GM19397 (cell line): Measurements from ENCODE around the gene PODXL.
"Not testable (repeated sequence)": the region's sequence is repeated elsewhere in the genome, so short reads cannot be mapped to it uniquely, and the experiment has no call there.

Experiments
- ATAC-seq: cut with Tn5 transposase; IDR thresholded peaks from one replicate; pipeline ENCODE4 v1.9.1; 2021; ENCODE audit warnings: mild to moderate bottlenecking, moderate library complexity; ENCODE audit not compliant: unreplicated experiment

The PODXL gene

DNA sequence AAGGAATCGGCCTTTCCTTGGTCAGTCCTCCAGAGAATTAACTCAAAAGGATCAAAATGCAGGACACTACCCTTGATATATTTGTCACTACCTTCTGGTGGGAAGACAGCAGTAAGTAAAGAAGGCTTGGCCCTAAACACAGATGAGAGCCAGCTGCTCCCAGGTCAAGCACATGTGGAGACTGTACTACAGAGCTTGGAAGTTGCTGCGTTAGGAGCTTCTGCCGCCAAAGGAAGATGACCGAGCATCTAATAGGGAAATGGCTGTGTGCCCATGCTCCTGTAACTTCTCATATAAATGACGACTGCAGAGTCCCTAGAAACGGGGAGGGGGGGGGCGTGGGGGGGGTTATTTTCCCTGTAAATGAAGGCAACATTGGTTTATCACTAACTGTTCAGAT is 59.0 kb downstream of the PODXL start:
- ATAC-seq, result no peak

DNA sequence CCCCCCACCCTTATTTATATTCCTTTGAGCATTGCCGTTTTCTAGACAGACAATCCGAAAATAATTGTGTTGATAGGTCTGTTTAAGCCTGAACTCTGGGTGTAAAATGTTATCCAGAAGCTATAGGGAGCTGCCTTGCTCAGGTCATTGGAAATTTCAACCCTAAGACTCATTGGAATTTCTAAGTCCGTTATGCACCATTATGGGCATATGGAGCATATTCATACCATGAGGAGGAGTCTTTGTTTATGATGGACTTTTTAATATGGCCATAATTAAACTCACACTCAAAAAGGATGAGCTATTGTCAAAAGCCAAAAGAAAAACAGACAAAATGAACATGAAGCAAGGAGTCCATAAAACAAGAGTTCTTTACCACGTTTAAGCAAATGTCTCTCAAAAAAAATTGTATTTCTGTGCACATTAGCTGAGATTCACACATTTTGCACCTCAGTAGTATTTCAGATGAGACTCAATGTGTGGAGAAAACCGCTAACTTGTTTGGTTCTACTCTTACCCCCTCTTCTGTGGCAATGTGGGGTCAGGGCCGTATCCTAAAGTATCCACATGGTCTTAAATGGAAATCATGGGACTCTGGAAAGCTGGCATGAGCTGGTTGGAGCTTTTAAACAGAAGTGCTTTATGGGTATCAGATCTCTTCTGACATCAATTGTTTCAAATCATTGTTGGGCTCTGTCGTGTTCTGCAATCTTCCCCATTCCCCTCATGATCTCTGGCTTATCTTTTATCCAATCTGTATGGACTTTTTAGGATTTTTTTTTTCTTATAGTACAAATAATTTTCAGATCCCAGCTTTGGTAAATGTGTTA is 60.5 kb downstream of the PODXL start:
- no peak for ATAC-seq

DNA sequence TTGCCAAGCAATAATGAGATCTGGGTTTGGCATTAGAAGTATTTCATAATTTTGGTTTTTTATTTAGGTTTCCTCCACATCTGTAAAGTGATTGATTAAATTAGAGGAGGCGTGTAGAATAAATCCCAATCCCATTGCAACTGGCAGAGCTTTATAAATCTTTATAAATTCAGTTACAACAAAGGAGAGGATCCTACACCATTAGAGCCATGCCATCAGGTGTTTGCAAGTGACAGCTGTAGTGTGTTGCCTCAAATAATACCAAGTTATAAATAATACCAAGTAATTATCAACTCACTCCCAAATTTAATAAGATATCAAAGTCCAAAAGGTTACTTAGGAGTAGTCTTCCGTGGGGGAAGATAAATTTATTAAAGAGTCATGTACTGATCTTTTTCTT is 62.2 kb downstream of the PODXL start:
- ATAC-seq, result no peak

DNA sequence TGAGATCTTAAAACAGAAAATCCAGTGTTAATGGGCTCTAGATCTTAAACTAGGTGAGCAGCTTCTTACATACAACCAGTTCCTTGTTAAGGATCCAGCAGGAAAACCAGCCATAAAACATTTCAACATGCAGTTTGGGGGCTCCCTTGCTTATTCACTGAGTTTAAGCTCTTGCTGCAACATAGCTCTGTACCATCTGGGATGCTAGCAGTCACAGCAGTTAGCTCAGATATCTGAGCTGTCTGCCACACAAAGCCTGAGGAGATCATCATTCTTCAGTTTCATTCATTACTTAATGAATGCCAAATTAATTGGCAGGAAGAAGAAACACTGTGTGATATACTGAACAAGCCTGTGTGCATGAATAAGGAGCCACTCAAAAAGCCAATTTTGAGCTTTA is 62.8 kb downstream of the PODXL start:
- no peak for ATAC-seq

DNA sequence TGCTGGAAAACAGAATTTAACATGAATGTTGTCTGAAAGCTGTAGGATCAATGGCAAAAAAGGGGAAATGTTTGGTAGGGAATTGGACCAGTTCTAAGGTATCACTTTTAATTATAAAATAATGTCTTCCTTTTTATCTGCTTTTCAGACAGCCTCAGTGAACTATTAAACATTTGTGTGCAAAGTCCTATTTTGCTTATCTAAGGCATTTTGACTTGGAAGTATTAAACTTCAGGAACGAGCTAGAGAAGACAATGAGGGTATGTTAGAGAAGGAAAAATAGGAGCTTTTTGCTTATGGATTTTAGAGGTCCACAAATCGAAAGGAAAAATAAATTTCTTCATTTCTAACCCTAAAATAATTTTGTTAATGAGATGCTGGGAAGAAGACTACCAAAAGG is 63.3 kb downstream of the PODXL start:
- ATAC-seq, result no peak

DNA sequence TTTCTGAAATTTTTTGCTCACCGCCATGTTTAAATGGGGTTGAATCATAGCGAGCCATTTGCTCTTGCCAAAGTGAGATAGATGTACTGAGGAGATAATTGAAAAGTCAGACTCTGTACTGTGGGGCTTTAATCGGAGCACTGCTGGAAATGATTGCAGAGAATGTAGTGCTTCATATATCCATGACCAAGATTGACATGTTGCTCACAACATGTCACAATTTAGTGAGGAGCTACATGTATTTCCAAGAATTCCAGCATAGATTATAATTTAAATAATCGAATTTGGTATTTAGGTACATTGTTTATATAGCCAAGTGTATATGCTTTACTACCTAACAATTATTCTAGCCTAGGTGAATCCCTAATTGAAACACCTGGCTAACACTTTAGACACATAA is 66.5 kb downstream of the PODXL start:
- no peak for ATAC-seq

DNA sequence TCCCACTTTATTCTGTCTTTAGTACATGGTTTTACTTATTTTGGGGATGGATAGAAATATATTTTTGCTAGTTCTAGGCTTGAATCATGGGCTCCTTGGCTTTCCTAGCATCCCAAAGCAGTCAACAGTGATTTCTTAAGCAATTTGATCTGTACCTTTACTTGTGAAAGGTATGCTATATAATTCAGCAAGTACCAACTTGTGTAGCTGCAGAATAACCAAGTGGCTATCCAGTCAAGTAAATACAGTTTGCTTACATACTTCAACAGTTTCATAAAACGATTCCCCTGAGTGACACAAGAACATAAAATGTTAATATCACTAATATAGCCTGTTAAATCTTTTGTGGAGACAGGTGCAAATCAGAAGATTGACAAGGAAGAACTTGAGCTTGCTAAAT is 67.2 kb downstream of the PODXL start:
- ATAC-seq, result no peak

DNA sequence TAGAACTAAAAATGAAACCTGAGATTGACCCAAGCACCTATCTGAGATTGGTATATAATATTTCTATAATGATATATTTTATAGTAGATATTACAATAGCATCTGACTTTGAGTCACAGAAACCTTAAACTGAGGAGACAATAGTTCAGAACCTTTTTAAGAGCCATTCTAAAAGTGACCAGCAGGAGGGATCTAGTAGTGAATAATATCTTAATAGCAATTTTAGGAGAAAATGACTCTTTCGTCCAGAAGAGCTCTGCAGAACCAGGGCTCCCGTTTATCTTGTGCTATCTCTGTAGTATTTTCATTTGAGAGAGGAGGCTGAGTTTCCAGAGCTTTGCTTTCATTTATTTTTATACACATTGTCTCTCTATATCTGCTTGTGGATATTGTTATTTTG is 68.1 kb downstream of the PODXL start:
- no peak for ATAC-seq

DNA sequence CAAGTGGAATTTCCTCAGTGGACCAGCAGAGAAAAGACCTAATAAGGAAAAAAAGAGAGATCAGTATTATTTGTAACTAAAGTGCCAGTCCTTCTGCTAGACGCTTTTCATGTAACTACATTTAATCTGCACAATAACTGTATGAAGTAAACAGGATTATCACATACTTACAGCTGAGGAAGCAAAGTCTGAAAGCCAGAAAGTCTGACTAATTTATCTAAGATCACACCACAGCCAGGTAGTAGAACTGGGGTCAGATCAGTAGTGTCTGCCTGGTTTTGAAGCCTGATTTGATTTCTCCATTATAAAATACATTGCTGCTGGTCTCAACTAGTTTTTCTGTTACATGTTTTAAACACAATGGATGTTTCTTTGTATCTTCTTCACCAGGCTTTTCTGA is 69.2 kb downstream of the PODXL start:
- no peak for ATAC-seq

DNA sequence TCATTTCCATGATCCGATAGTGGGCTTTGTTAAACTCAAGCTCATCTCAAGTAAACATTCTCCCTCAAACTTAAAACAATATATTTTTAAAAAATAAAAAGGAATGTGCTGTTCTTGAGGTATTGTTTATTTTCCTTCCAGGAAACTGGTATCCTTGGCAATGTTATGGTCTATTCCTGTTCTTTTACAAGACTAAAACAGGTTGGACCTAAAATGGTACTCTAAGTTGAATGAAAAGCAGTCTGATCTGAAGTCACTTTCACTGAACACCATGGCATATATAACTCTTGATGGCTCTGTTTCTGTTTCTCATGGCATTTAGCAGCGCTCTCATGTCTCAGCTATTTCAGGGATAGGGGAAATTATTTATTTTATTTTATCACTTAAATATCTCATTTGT is 70.1 kb downstream of the PODXL start:
- no peak for ATAC-seq

DNA sequence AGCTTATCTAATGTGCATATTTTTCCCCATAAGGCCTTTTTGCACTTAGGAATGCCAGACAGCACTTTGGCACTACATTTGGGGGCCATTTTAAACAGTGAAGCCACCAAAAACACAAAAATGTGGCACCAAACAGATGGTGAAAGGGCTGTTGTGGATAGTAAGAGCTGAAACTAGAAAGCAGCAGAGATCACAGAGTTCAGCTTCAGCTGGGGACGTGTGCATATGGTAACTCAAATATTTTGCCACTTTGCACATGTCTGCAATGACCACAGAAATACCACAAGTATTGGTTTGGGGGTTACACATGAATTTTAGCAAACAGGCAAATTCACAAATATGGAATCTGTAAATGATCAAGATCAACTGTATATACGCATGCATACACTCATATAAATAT is 72.8 kb downstream of the PODXL start:
- no peak for ATAC-seq

DNA sequence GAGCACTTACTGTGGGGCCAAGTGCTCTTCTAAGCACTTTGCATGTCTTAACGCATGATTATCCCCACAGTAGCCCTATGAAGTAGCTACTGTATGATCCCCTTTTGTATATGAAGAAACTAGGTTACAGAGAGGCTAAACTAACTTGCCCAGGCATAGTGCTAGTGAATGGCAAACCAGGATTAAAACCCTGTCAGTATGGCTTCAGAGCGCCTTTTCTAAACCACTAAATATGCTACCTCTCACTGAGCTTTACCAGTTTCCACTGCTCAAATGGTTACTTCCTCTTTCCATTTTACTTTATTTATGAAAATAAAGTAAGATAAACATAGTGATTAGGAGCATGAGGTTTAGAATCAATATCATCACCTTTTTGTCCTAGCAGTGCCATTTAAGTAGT is 73.6 kb downstream of the PODXL start:
- no peak for ATAC-seq

DNA sequence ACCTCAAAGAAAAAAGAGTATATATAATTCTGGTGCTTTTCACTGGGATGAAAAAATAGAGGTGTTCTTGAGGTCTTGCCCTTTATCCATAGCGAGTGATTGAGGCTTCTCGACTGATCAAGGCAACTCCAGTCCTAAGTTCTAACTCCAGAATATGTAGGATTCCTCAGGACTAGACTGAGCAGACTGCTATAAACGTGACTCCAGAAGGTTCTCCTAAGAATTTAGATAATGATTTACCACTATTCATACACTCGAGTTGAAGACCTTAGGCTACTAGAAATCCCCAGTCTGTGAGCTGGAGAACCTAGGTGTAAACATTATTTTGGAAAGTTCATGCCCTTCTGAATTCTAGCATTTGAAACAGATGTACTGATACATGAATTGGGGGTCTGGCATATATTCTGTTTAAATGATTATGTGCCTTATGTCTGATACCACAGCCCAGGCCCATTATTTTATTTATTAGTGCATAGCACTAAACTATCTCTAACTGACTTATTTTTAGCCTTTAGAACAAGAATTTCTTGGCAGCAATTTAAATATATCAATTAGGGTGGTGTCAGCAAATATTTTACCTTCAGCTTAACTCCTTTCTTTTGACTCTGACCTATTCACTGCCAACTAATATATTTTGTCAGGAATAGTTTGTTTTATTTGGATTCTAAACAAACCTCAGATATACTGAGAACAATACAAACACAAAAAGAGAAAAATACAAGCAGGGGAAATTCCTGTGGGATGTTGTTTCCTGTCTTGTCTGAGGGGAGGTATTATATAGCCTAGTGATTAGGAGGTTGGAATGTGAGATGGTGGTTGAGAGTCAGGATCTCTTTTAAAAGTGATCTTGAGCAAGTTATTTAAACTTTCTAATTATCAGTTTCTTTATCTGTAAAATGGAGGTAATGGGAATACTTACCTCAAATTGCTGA is 75.8 kb downstream of the PODXL start:
- no peak for ATAC-seq

DNA sequence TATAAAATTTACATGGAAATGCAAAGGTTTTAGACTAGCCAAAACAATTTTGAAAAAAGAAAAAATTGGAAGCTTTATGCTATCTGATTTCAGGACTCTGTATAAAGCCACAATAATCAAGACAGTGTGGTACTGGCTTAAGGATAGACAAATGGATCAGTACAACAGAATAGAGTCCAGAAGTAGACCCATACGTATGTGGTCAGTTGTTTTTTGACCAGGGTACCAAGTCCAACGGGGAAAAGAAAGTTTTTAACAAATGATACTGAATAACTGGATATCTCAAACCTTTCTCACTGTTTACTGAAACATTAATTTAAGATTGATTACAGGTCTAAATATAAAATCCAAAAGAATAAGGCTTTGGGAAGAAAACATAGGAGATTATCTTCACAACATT is 79.7 kb downstream of the PODXL start:
- ATAC-seq, result no peak

DNA sequence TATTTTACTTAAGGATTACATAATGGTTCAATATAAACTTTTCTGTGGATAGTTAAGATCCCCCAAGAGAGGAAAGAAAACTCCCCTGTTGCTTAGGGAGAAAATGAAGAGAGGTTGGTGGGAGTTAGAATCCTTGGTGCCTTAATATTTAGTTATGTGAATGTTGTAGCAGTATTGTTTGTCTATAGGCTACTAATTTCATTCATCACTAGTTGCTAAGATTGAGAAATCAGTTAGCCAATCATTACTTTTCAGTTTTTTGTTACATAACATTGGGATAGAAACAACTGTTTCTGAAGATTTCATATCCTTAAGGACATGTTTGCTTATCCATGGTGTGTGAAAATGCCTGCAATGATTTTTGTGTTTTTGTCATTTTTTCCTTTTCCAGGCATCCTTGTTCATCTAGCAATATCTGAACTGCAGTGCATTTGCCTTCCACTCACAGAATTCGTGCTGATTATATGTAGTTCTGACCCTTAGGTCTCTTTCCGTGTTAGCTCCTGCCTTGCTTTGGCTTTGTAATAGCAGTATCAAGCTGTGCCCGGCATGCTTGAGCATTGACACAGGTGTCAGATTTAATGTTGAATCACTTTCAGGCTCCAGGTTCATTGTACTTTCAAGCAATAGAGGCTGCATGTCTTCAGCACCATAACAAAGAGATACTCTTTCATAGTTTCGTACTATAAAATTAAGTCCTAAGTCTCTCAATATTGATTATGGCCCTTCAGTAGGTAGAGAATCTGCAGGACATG is 85.0 kb downstream of the PODXL start:
- ATAC-seq, result no peak

DNA sequence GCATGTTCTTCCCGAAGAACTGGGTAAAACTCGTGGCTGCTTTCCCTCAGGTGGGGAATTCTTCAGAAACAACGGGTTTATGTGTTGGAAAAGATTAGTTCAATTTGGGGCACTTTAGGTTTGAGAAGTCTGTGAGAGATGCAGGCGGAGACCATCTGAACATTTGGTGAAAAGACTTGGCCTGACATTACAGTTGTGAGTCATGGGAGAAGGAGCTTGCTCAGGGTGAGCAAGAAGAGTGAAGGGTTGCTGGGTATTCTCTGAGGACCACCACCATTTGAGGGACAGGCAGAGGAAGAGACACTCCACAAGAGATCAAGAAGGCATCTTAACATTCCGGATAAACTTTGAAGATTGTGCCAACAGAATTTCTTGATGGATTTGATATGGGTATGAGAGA is 88.6 kb downstream of the PODXL start:
- ATAC-seq, result no peak

DNA sequence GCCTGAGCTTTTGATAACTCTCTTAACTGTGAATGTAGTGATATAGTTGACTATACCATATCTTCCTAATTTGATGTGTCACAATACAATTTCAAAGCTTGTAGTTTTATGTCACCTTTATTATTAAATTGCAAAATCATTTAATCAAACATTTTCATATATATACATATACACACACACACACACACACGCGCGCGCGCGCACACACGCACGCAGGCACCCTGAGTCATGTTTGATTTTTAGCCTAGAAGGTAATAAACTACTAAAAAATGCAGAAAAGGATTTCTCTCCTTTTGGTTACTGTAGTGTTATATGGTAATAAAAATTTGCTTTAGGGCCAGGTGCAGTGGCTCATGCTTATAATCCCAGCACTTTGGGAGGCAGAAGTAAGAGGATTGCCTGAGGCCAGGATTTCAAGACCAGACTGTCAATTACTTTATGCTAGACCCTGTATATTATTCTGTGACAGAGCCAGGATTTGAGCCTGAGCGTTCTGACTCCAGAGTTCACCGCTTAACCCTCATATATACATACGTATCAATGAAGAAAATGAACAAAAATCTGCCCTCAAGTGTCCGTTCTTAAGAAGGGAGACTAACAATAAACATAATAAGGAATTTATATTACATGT is 89.6 kb downstream of the PODXL start:
- ATAC-seq, result no peak

DNA sequence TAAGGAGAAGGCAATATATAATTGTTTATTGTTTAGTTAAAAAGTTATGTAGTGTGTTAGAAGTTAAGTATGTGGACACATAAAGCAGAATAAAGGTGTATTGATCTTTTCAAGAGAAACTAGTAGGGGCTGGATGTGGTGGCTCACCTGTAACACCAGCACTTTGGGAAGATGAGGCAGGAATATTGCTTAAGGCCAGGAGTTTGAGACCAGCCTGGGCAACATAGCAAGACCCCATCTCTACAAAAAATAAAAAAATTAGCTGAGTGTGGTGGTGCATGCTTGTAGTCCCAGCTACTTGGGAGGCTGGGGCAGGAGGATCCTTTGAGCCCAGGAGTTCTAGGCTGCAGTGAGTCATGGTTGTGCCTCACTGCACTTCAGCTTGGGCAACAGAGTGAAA is 93.7 kb downstream of the PODXL start:
- not testable (repeated sequence) for ATAC-seq

DNA sequence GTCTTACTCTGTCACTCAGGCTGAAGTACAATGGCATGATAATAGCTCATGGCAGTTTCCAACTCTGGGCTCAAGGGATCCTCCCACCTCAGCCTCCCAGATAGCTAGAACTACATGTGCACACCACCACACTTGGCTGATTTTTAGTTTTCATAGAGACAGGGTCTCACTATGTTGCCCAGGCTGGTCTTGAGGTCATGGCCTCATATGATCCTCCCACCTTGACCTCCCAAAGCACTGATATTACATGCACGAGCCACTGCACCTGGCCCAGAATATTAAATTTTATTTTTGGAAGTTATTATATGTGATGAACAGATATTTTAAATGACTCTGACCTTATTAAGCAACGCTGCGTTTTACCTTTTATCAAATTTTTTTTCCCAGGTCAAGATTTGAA is 94.4 kb downstream of the PODXL start:
- ATAC-seq, result no peak

DNA sequence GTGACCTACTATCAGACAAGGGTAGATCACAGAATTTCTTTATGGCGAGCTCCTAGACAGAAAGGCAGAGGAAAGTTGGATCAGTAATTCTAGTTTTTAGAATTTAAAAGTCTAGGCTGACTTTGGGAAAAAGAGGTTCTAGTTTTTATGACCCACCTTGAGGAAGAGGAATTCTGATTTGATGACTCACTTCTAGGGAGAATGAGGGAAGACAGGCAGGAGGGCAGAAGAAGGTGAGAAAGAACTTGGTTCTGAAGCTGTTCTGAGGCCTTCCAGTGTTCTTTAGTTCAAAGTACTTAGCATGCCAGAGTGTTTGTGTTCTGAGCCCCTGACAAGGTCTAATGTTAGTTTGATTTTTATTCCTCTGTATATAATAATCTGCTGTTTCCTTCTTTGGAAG is 97.2 kb downstream of the PODXL start:
- no peak for ATAC-seq

DNA sequence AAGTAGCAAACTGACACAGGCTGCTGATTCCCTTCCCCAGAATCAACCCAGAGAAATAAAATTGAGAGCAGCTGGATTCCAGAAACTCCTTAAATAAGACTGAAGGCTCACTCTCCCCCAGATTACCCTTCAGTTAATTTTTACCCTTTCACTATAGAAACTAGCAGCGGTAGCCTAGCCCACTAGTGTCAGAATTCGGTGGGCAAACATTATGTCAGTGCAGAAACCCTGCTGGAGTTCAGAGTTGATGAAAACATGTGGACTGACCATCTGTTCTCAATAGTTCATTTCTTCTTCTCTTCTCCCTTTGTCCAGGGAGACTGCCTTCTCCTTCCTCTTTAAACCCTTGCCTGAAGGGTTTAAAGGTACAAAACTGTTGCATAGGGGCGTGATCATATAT is 100.1 kb downstream of the PODXL start:
- ATAC-seq, result no peak
